ENCODE results near the gene CD34.
"Not testable (repeated sequence)": the region's sequence is repeated elsewhere in the genome, so short reads cannot be mapped to it uniquely, and the experiment has no call there.

CD34 gene

DNA sequence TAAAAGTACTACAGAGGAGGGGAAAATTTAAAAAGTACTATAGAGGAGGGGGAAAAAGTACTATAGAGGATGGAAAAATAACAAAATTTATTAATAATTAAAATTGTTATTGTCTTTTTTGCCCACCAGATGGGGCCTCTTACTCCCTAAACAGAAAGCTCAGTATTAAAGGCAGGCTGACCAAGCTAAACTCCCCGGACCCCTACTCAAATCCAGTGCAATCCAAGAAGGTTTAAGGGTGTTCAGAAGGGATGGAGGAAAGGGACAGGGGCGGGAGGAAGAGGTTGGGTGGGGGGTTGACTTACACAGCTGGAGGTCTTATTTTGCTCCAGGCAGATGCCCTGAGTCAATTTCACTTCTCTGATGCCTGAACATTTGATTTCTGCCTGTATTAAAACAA, 13.7 kb downstream of the CD34 start:
- no peak for DNase-seq

GRCh38 chr1:207896547-207896946, 14.4 kb downstream of the CD34 start:
- no peak for DNase-seq

- no peak for DNase-seq
Measured at GRCh38 chr1:207894704-207895103, 16.2 kb downstream of the CD34 start.

DNA sequence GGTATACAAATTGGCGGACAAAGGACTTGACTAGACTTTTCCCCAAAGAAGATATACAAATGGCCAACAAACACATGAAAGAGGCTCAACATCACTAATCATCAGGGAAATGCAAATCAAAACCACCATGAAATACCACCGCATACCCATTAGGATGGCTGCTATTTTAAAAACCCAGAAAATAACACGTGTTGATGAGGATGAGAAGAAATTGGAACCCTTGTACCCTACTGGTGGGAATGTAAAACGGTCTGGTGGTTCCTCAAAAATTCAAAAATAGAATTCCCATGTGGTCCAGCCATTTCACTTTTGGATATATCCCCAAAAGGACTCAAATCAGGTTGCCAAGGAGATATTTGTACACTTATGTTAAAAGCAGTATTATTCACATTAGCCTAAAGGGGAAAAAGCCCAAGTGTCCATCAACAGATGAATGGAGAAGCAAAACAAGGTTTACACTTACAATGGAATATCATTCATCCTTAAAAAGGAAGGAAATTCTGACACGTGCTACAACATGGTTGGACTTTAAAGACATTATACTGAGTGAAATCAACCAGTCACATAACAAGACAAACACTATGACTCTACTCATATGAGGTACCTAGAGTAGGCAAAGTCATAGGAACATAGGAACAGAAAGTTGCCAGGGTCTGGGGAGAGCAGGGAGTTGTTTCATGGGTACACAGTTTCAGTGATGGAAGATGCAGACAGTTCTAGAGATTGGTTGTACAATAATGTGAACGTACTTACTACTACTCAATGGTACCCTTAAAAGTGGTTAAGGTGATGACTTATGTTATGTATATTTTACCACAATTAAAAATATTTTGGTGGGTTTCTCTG, 17.0 kb downstream of the CD34 start:
- DNase-seq: no peak

DNA sequence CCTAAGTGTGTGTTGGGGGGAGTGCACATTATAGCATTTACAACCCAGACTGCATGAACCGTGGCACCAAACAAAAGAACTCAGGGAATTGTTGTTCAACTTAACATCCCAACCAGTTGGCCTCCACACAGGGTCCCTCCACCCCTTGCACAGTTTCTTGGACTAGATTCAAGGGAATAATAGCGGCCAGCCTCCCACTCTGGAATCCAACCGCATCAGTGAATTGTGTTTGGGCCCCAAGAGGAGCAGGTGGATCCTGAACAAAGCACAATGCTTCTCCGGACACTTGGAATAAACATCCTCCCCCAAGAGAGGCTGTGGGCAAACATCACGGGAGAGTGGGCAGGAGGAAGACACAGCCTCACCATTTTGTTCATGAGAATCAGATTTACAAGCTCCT, 18.2 kb downstream of the CD34 start:
- DNase-seq: no peak

- DNase-seq: no peak
Measured at GRCh38 chr1:207891148-207891547, 19.8 kb downstream of the CD34 start.

GRCh38 chr1:207890136-207890738, 20.7 kb downstream of the CD34 start:
- no peak for DNase-seq

- no peak for DNase-seq
Measured at GRCh38 chr1:207888652-207889051, 22.3 kb downstream of the CD34 start.

- DNase-seq: no peak
Measured at GRCh38 chr1:207887542-207888201, 23.3 kb downstream of the CD34 start.

DNA sequence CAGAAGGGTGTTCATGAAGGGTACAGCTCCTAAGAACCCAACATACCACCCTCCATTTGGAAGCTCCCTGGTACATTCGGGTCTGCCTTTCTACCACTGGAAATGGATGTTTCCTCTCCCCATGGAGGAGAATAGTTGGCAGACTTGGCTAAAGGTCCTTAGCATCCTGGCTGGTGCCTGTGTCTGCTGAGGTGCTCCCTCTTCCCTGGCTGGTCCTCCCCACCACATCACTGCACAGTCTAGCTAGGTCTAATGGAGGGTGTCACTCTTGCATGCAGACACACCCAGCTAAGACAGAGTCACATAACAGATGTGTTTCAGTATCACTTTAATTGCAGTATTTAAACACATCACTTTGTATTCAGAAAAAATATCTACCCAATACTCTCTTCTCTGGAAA, 24.7 kb downstream of the CD34 start:
- no peak for DNase-seq

DNA sequence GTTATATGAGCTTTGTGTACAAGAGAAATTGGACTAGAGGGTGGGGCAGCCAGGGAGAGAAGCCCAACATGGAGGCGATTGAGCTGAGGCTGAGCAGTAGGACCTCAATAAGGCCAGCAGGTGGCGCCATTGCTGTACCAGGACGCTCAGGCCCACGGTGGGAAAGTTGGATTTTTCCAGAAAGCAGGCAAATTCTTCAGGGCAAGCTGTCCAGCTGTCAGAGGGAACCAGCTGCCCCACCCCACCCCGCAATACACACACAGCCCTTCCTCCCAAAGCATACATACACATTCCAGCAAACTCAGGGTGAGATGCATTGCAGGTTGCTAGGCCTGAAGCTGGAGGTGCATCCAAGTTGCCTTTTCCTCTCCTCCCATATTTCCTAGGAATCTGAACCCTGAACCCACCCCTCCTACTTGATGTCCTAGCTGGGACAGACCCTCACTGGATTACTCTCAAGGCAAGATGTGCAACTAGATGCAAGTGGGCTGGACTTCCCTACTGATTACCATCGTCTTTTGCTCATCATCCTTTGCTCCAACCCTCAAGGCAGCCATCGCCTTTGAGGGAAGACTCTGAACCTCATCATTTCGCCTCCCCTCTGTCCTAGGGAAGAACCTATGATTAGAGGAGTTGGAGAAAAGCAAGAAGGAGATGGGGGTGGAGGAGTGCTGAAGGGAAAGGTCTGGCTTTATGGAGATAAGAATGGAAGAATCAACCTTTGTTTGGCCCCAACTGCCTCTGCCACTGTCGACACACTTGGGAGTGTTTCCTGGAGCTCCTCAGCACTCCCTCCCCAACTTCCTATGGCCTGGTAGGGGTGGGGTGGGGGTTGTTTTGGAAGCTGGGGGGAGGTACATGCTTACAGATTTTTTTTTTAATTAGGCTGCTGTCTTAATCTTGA, 25.5 kb downstream of the CD34 start:
- peak; percentile 71 for DNase-seq

DNA sequence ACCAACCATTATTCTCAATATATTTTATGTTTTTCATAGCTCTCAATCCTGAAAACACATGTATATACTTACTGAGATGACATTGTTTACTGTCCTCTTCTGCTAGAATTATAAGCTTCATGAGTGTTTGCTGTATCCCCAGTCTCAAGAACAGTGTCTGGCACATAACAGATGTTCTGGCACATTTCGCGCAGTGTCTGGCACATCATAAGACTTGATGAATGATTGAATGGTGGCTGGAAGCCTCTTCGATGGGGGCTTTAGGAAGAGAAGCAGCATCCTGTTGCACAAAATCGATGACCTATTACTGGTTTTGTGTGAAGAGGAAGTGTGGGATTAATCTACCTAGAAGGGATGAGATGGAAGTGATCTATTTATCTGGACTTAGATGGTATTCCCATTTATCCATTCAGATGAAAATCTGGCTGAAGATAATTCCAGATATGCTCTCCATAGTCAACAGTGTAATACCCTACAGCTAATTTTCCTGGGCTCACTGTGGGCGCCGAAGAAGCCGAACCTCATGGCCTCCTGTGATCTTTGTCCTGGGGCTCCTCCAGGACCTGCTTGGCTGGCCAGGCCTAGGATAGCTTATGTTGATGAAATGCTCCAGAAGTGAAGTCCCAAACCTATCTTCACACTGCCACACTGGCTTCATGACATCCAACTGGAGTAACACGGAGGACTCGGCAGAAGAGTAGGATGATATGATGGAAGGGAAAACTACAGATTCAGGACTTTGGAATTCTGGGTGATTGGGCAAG, 26.5 kb downstream of the CD34 start:
- DNase-seq: no peak

- no peak for DNase-seq
Measured at GRCh38 chr1:207883660-207884250, 27.2 kb downstream of the CD34 start.

- DNase-seq: no peak
Measured at GRCh38 chr1:207883104-207883651, 27.7 kb downstream of the CD34 start.

GRCh38 chr1:207882692-207883091, 28.2 kb downstream of the CD34 start:
- no peak for DNase-seq

DNA sequence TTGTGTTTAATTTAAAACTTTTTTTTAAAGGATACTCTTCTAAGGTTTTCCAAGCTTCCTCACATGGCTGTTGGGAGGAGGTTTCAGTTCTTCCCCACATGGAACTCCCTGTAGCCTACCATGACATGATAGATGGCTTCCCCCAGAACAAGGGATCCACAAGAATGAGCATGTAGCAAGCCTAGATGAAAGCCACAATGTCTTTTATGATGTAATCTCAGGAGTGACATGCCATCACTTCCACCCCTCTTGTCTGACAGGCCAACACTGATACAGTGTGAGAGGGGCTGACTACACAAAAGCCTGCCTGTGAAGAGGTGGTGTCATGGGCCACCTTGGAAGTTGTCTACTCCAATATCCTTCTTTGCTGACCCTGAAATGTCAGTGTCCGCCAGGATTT, 32.0 kb downstream of the CD34 start:
- DNase-seq: no peak

DNA sequence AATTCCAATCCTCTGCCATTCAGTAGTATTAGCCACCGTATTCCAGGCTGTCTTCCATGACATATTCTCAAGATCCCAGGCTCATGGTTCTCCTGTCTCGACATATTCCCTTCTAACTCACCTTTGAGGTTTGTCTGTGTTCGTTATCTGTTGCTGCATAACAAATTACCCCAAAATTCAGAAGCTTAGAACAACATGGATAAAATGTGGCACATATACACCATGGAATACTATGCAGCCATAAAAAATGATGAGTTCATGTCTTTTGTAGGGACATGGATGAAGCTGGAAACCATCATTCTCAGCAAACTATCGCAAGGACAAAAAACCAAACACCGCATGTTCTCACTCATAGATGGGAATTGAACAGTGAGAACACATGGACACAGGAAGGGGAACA, 33.0 kb downstream of the CD34 start:
- DNase-seq: not testable (repeated sequence)

DNA sequence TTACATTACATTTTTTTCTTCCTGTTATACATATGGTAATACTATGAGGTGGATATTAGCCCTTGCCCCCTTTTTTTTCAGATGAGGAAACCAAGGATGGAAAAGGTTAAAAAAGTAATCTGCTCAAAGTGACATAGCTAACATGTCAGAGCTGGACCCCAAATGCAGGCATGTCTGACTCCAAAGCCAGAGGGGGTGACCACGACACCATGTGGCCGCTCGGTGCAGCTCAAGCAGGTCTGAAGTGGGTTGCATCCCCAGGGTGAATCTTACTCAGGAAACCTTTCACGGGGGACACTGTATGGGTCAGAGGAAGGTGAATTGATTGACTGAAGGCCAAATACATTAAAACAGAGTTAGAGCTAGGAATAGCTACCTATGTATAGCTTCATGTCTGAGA, 34.8 kb downstream of the CD34 start:
- DNase-seq: no peak

DNA sequence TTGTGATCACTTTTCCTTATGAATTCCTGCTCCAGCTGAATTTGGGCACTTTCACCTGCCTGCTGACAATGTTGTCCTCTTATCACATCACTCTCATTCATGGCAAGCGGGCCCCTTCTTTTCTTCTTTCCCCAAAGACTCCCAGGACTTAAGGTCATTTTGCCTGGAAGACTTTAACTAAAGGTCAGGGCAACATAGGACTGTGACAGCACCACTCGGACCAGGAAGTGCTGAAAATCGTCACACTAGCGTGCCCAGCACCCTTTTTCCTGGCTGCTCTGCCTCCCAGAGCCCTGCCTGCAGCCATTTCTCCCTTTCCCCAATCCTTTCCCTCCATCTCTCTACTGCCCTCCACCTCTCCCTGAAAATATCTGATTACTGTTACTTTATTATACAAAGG, 35.4 kb downstream of the CD34 start:
- no peak for DNase-seq

DNA sequence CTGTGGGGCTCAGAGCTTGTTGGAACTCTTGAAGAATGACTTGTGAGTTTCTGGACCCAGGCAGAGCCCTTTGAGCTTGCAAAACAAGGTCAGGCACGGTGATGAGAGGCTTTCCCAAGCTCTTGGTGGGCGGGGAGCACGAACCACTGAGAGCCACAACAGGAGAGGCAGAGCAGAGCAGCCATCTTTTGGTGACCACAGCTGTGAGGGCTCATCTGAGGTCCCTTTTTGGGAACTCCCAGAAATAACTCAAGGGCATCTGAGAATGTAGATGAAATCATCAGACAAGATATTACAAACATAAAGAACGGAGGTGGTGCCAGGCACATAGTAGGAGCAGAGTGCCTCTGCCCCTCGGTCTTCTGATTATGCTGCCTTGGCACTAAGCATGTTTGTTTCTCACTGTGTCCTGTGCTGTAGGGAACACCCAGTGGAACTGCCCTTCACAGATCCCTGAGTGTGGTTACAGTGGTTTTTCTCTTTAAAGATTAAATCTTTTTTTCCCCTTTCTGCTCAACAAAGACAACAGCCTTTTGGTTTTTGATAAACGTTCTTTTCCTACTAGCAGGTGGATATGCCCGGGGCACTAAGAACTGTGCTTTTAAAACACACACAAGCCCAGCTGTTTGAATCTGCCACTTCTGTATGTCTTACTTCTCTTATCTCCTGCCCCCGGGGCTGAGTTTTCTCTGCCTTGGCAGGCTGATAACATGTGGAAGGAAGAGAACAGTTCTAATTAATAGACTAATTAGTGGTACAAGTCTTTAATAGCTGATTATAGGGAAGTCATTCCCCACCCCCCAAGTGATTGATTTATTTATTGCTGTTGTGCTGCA, 37.7 kb downstream of the CD34 start:
- DNase-seq: peak; percentile 49

DNA sequence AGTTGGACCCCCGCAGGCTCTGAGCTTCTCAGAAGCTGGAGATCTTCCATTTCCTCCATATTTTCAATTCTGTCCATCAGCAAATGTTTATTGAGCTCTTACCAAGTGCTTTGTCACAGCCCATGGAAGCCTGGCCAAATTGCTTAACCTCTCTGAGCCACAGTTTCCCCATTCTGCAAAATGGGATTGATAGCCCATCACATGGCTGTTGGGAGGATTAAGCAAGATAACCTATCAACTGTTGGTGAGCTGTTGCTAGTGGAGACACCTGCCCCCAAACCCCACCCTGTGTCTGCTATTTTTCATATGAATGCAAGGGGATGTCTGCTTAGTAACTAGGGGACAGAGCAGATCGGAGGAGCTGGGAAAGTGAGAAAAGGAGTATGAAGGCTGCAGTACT, 38.3 kb downstream of the CD34 start:
- no peak for DNase-seq
